A549 (cell line): Measurements from ENCODE around the gene COX19.

ENCODE experiments used
- EP300 ChIP-seq, 2 experiments: fragments of >200 bp; sonication (Bioruptor Twin); formaldehyde crosslinking; IDR thresholded peaks; 2 replicates in 1 of 2; 3 replicates in 1 of 2; pipeline ENCODE4 v1.6.1; 2016 to 2017
- POLR2A ChIP-seq: IDR thresholded peaks from 2 replicates; pipeline ENCODE4 v1.6.1; 2012; ENCODE audit warnings: mild to moderate bottlenecking, low read length
- RAD21 ChIP-seq, 2 experiments: fragments of >200 bp in 1 of 2; sonication (Bioruptor Twin) in 1 of 2; formaldehyde crosslinking in 1 of 2; IDR thresholded peaks in 1 of 2; conservative IDR thresholded peaks in 1 of 2; 2 replicates in 1 of 2; 3 replicates in 1 of 2; pipeline ENCODE4 v1.6.1; 2012 to 2018; ENCODE audit warnings: inconsistent platforms in 1 of 2

- no peak for TF ChIP-seq RAD21 (conservative IDR thresholded peaks at IDR 0.05 in 1 of 2, IDR thresholded peaks at IDR 0.05 in 1 of 2)
- no peak for TF ChIP-seq EP300 (IDR thresholded peaks at IDR 0.05)
- no peak for TF ChIP-seq POLR2A
These were observed 57.3 kb downstream of the COX19 start for GRCh38 chr7:918118-918425.
